Breast epithelium (tissue), 3 donors: ENCODE data around the gene HPCAL4.

Experiments used
- POLR2A ChIP-seq: fragments of 450-650 bp; IDR thresholded peaks from one replicate; pipeline ENCODE4 v1.6.1; 2016; ENCODE audit warnings: antibody characterized with exemption, mild to moderate bottlenecking, moderate library complexity
- POLR2AphosphoS5 ChIP-seq, 3 donors: sonication (generic); formaldehyde crosslinking; IDR thresholded peaks; one replicate each; pipeline ENCODE4 v1.6.1; 2017; ENCODE audit warnings: antibody characterized with exemption in 3 of 3
- TF ChIP-seq, protein P1 (sequence below), 3 donors: fragments of 450-650 bp; IDR thresholded peaks; one replicate each; pipeline ENCODE4 v1.5.1; 2016 to 2017; ENCODE audit warnings: antibody characterized with exemption in 3 of 3, mild to moderate bottlenecking in 3 of 3, moderate library complexity in 3 of 3

- TF ChIP-seq POLR2A (no peak), POLR2AphosphoS5 (IDR thresholded peaks at IDR 0.05) (no peak)
- TF ChIP-seq, protein P1, sequence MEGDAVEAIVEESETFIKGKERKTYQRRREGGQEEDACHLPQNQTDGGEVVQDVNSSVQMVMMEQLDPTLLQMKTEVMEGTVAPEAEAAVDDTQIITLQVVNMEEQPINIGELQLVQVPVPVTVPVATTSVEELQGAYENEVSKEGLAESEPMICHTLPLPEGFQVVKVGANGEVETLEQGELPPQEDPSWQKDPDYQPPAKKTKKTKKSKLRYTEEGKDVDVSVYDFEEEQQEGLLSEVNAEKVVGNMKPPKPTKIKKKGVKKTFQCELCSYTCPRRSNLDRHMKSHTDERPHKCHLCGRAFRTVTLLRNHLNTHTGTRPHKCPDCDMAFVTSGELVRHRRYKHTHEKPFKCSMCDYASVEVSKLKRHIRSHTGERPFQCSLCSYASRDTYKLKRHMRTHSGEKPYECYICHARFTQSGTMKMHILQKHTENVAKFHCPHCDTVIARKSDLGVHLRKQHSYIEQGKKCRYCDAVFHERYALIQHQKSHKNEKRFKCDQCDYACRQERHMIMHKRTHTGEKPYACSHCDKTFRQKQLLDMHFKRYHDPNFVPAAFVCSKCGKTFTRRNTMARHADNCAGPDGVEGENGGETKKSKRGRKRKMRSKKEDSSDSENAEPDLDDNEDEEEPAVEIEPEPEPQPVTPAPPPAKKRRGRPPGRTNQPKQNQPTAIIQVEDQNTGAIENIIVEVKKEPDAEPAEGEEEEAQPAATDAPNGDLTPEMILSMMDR (IDR thresholded peaks at IDR 0.05): no peak
These were observed 33.8 kb downstream of the HPCAL4 start for GRCh38 chr1:39657402-39657801.
